HepG2 (cell line): Measurements from ENCODE around the gene PSMB1. TPM values are rescaled to one million over a fixed set of nuclear protein-coding genes. Genes with fewer than 3 reads are reported as not detected.
A peak's percentile ranks its signal among the peaks of the same experiment; 100 is the strongest.

Experiments
- CBX2 ChIP-seq, 2 experiments: fragments of 200-600 bp in 1 of 2; sonication (generic); formaldehyde crosslinking in 1 of 2; IDR thresholded peaks; 2 replicates each; pipeline versions ENCODE4 v1.7.0 to v1.8.1; 2018 to 2022; ENCODE audit warnings: low read depth in 2 of 2, low read length in 1 of 2, mild to moderate bottlenecking in 1 of 2, missing genetic modification reagents in 1 of 2
- HNRNPUL1 ChIP-seq: fragments of 200-400 bp; formaldehyde crosslinking; IDR thresholded peaks from 2 replicates; pipeline ENCODE4 v1.6.1; 2017; ENCODE audit warnings: low read depth, mild to moderate bottlenecking, low read length, moderate library complexity
- JUND ChIP-seq: sonication (generic); formaldehyde crosslinking; IDR thresholded peaks from 2 replicates; pipeline ENCODE4 v1.8.0; 2022; ENCODE audit warnings: mild to moderate bottlenecking, missing genetic modification reagents
- MED13 ChIP-seq: sonication (generic); formaldehyde crosslinking; IDR thresholded peaks from 2 replicates; pipeline ENCODE4 v1.5.0; 2020; ENCODE audit warnings: missing genetic modification reagents
- POLR2G ChIP-seq: fragments of 200-400 bp; formaldehyde crosslinking; IDR thresholded peaks from 2 replicates; pipeline ENCODE4 v1.6.1; 2018; ENCODE audit warnings: mild to moderate bottlenecking, low read depth, low read length, moderate library complexity
- REXO4 ChIP-seq: sonication (generic); formaldehyde crosslinking; IDR thresholded peaks from 2 replicates; pipeline ENCODE4 v1.8.0; 2022; ENCODE audit warnings: missing genetic modification reagents, mild to moderate bottlenecking, borderline replicate concordance
- SATB2 ChIP-seq: sonication (generic); formaldehyde crosslinking; IDR thresholded peaks from 2 replicates; pipeline ENCODE4 v1.5.0; 2020; ENCODE audit warnings: missing genetic modification reagents
- SNAPC4 ChIP-seq: sonication (generic); formaldehyde crosslinking; IDR thresholded peaks from 2 replicates; pipeline ENCODE4 v1.4.0; 2020; ENCODE audit warnings: mild to moderate bottlenecking, missing genetic modification reagents
- TBX3 ChIP-seq: fragments of 450-650 bp; IDR thresholded peaks from 2 replicates; pipeline ENCODE4 v1.6.1; 2017; ENCODE audit warnings: antibody characterized with exemption, mild to moderate bottlenecking, inconsistent platforms, borderline replicate concordance
- XRCC5 ChIP-seq: fragments of 200-400 bp; formaldehyde crosslinking; optimal IDR thresholded peaks from 2 replicates; pipeline ENCODE3; 2017; ENCODE audit warnings: mild to moderate bottlenecking, low read length
- ZBTB26 ChIP-seq: IDR thresholded peaks from 2 replicates; pipeline ENCODE4 v1.6.1; 2016; ENCODE audit warnings: missing compliant biosample characterization, missing genetic modification reagents, borderline replicate concordance
- ZBTB34 ChIP-seq: sonication (generic); formaldehyde crosslinking; IDR thresholded peaks from 2 replicates; pipeline ENCODE4 v1.8.0; 2022; ENCODE audit warnings: mild to moderate bottlenecking, missing genetic modification reagents
- ZNF660 ChIP-seq: sonication (generic); formaldehyde crosslinking; IDR thresholded peaks from 2 replicates; pipeline ENCODE4 v1.5.1; 2020; ENCODE audit warnings: mild to moderate bottlenecking, low read depth, missing genetic modification reagents, borderline replicate concordance
- ZNF709 ChIP-seq: sonication (generic); formaldehyde crosslinking; IDR thresholded peaks from 2 replicates; pipeline ENCODE4 v1.5.0; 2020; ENCODE audit warnings: mild to moderate bottlenecking, missing genetic modification reagents
- polyA plus RNA-seq, 8 experiments: library from polyadenylated mRNA; depleted of rRNA in 3 of 8; stranded (reverse) in 7 of 8; unstranded in 1 of 8; fragments of >200 nt; fragmentation: Illumina TruSeq in 4 of 8; extraction: Trizol in 4 of 8; gene quantifications; 2 replicates each; pipeline versions ENCODE4 v1.2.1 to v1.2.3, GENCODE V29; 2011 to 2016; ENCODE audit warnings: low read depth in 4 of 8, missing spikeins in 1 of 8, mixed read lengths in 1 of 8; ENCODE audit not compliant: insufficient read depth in 1 of 8
- total RNA-seq, 5 experiments: library from RNA; depleted of rRNA; stranded (reverse); fragments of >200 nt; fragmentation: Illumina TruSeq; extraction: Trizol; gene quantifications; 2 replicates each; pipeline ENCODE4 v1.2.3, GENCODE V29; 2016; ENCODE audit warnings: low read depth in 1 of 5
- TF ChIP-seq, protein P1 (sequence below): sonication (generic); IDR thresholded peaks from 2 replicates; pipeline ENCODE4 v1.6.1; 2016; ENCODE audit warnings: low read depth, borderline replicate concordance
- TF ChIP-seq, protein P2 (sequence below): sonication (generic); formaldehyde crosslinking; IDR thresholded peaks from 2 replicates; pipeline ENCODE4 v1.4.0; 2020; ENCODE audit warnings: missing genetic modification reagents, borderline replicate concordance

The PSMB1 gene
- total and polyA plus RNA-seq, 2 of the 13 experiments (the other 11 are each of a cell fraction or from before 2014, with no cell fraction given) = 528 to 592 TPM

- TF ChIP-seq, protein P1, sequence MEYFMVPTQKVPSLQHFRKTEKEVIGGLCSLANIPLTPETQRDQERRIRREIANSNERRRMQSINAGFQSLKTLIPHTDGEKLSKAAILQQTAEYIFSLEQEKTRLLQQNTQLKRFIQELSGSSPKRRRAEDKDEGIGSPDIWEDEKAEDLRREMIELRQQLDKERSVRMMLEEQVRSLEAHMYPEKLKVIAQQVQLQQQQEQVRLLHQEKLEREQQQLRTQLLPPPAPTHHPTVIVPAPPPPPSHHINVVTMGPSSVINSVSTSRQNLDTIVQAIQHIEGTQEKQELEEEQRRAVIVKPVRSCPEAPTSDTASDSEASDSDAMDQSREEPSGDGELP = peak; percentile 92
- TF ChIP-seq JUND (CRISPR knock-in tag) = peak; percentile 16; the same call in 1 of the 2 replicates
- TF ChIP-seq CBX2 (IDR thresholded peaks at IDR 0.05; ENCODE audit: low read depth, low read length) = no peak
- TF ChIP-seq CBX2 (CRISPR knock-in tag; IDR thresholded peaks at IDR 0.05; ENCODE audit: low read depth) = no peak
- TF ChIP-seq MED13 (CRISPR knock-in tag) = peak; percentile 80; the same call in 1 of the 2 replicates
- 0 out of 2 replicates have a peak, but pooled peaks have one; percentile 56 for TF ChIP-seq REXO4 (CRISPR knock-in tag)
- TF ChIP-seq XRCC5 = peak; percentile 93
- peak; percentile 96 for TF ChIP-seq POLR2G
- no peak; the same call in 1 of the 2 replicates for TF ChIP-seq SATB2 (CRISPR knock-in tag)
- peak; percentile 63; the same call in 1 of the 2 replicates for TF ChIP-seq ZBTB34 (CRISPR knock-in tag)
- TF ChIP-seq ZBTB26 = no peak
- TF ChIP-seq ZNF660 (CRISPR knock-in tag) = no peak
- TF ChIP-seq HNRNPUL1 = no peak
- no peak for TF ChIP-seq SNAPC4 (CRISPR knock-in tag)
- TF ChIP-seq TBX3 = no peak
- peak; percentile 73 for TF ChIP-seq ZNF709 (CRISPR knock-in tag)
- TF ChIP-seq, protein P2, sequence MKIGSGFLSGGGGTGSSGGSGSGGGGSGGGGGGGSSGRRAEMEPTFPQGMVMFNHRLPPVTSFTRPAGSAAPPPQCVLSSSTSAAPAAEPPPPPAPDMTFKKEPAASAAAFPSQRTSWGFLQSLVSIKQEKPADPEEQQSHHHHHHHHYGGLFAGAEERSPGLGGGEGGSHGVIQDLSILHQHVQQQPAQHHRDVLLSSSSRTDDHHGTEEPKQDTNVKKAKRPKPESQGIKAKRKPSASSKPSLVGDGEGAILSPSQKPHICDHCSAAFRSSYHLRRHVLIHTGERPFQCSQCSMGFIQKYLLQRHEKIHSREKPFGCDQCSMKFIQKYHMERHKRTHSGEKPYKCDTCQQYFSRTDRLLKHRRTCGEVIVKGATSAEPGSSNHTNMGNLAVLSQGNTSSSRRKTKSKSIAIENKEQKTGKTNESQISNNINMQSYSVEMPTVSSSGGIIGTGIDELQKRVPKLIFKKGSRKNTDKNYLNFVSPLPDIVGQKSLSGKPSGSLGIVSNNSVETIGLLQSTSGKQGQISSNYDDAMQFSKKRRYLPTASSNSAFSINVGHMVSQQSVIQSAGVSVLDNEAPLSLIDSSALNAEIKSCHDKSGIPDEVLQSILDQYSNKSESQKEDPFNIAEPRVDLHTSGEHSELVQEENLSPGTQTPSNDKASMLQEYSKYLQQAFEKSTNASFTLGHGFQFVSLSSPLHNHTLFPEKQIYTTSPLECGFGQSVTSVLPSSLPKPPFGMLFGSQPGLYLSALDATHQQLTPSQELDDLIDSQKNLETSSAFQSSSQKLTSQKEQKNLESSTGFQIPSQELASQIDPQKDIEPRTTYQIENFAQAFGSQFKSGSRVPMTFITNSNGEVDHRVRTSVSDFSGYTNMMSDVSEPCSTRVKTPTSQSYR = no peak
Observed at GRCh38 chr6:170584181-170584953, 31.3 kb upstream of the PSMB1 start, which contains the start of gene PDCD2 (continued).
